ENCODE results near the gene PDLIM4.

The PDLIM4 gene

DNA sequence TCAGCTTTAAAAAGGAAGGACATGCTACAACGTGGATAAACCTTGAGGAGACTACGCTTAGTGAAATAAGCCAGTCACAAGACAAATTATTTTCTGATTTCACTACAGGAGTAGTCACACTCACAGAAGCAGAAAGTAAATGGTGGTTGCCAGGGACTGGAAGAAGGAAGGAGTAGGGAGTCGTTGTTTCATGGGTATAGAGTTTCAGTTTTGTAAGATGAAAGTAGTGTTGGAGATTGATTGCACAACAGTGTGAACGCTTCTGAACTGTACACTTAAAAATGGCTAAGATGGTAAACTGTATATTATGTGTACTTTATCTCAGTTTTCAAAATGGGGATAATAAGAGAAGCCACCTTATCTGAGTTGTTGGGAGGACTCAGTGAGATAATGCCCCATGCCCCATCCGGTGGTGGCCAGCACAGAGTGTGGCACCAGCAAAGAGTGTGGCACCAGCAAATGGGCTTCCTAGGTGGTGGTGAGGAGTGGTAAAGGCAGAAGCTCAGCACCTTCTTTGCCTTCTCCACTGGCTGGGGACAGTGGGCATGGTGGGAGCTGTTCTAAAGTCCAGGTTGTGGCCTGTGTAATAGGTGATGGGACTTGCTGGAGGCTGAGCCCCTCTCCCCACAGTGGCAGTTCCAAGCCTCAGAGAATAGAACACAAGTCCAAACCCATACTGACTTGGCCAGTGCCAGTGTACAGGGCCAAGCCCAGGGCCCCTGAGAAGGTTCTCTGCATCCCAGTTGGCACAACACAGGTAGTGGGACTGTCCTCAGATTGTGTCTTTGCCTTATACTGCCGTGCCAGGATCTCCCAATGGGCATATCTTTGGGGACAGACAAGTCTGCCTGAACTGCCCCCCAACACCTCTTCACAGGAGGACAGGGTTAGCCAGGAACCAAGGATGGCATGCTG, 41.1 kb downstream of the PDLIM4 start:
- no peak for DNase-seq (ENCODE audit: low read depth)

GRCh38 chr5:132299917-132300316, 42.4 kb downstream of the PDLIM4 start:
- no peak for TF ChIP-seq CTCF (conservative IDR thresholded peaks at IDR 0.05; ENCODE audit: low read depth, low read length)
- no peak overlapping the region for H3K4me3 ChIP-seq (ENCODE audit: low read length)
- no peak for DNase-seq (ENCODE audit: low read depth)

More for the DNA sequence above, 41.1 kb downstream of the PDLIM4 start:
- H3K4me3 ChIP-seq (ENCODE audit: low read length) = no peak overlapping the region
- no peak for TF ChIP-seq CTCF (conservative IDR thresholded peaks at IDR 0.05; ENCODE audit: low read depth, low read length)

DNA sequence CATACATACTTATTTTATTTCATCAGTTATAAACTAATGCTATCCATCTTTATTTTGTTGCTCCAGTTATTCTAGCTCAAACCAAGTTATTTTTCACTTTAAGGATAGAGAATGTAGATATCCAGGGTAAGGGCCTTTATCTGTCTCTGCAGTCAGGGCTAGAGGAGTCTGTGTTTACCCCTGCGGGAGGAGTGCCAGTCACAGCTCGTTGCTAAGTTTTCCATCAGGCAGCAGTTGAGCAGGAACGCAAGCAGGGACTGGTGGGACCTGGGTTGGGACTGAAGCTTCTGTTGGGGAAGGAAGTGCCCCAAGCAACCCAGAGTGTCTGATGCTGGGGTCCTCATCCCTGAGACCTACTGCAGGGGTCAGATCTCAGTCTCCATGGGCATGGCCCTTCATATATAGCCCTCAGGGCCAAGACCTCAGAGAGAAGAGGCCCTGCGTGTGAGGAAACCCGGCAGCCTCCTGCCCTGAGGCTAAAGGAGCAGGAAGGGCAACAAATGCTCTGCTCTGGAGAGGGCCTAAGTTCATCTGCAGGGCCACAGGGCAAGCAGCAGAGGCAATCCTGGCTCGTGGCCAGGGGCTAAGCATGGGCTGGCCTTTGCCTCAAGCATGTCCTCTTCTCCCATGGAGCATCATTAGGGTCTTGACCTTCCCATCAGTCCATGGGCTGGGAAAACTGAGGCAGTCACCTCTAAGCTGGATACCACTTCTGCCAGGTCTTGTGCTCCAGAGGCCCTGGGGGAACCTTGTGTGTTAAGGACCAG, 43.3 kb downstream of the PDLIM4 start:
- TF ChIP-seq CTCF (conservative IDR thresholded peaks at IDR 0.05; ENCODE audit: low read depth, low read length) = no peak

DNA sequence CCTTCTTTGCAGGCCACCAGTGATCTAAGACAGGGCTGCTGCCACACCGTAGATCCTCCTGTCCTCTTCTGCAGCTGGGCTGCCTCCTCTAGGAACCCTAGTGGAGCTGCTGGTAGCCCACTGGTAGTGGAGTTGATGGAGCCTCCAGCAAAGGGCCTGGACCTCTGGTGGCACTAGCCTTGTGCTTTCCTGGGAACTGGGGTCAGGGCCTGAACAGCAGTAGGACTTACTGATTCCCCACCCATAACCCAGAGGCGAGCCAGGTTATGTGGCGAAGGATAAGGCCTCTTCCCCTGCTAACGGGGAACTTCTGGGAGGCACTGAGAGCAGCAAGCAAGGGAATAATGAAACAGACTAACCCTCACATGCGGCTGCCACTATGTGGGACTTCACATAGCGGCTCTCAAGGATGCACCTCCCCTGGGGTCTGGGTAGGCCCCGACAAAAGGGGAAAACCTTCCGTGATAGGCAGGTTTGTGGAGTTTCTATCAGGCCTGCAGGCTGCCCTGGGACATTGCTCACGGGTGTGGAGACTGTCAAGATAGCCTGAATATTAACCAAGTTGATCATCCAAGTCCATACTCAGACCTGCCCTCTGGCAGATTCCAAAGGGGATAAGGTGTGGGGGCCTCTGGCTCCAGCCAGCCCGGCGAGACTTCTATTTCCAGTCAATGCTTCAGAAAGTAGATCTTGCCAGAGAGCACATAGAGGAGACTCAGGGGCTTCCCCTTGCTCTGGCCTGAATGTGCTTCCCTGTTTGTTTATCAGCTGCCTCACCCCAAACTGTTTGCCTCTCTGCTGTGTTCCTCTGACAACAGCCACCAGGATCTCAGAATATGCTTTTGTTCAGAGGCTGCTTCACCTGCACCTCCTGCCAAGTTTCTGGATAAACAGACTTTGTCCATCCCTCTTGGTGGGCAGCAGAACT, 44.1 kb downstream of the PDLIM4 start:
- H3K4me3 ChIP-seq (ENCODE audit: low read length) = no peak overlapping the region
- DNase-seq (ENCODE audit: low read depth) = no peak
- no peak for TF ChIP-seq CTCF (conservative IDR thresholded peaks at IDR 0.05; ENCODE audit: low read depth, low read length)

More for the DNA sequence above, 43.3 kb downstream of the PDLIM4 start:
- H3K4me3 ChIP-seq (ENCODE audit: low read length) = no peak overlapping the region
- no peak for DNase-seq (ENCODE audit: low read depth)

- no peak for DNase-seq (ENCODE audit: low read depth)
- H3K4me3 ChIP-seq (ENCODE audit: low read length) = no peak overlapping the region
- no peak for TF ChIP-seq CTCF (conservative IDR thresholded peaks at IDR 0.05; ENCODE audit: low read depth, low read length)
Measured at GRCh38 chr5:132302413-132302812, 44.9 kb downstream of the PDLIM4 start.

DNA sequence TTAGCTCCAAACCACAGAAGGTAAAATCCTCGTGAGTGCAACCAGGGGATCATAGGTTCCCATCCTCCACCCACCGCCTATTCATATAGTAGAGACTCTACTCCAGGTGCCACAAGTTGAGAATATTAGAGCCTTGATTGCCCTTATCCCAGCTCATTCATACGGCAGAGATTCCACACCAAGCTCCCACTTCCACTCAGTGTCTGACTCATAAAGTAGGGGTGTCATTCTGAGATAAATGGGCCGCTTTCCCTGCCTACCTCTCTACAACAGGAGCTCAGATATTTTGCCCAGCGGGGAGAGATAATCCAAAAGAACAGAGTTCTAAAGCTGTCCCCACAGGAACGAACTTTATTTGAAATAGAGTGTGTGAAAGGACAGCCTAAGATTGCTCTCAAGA, 46.1 kb downstream of the PDLIM4 start:
- DNase-seq (ENCODE audit: low read depth) = no peak
- no peak for TF ChIP-seq CTCF (conservative IDR thresholded peaks at IDR 0.05; ENCODE audit: low read depth, low read length)
- no peak overlapping the region for H3K4me3 ChIP-seq (ENCODE audit: low read length)

All from retinal pigment epithelial cell (primary cell).